Measurements from ENCODE around the gene CDRT15. TPM values are rescaled to one million over a fixed set of nuclear protein-coding genes. Genes with fewer than 3 reads are reported as not detected.
A peak's percentile ranks its signal among the peaks of the same experiment; 100 is the strongest.

CDRT15 gene
- total RNA-seq, 3 donors from 2014 or later, result not detected

GRCh38 chr17:14206891-14207290 lies 29.8 kb downstream of the CDRT15 start:
- intact Hi-C loops (cut with DNase I; ENCODE audit: low total_unique reads), result no loop called here
- H3K27ac ChIP-seq, result no peak overlapping the region
- TF ChIP-seq CTCF (IDR thresholded peaks at IDR 0.05), result no peak
- TF ChIP-seq POLR2AphosphoS5 (IDR thresholded peaks at IDR 0.05), result no peak
- TF ChIP-seq POLR2A (IDR thresholded peaks at IDR 0.05), result no peak
- H3K4me1 ChIP-seq, result peaks cover 0 to 4% of the 10 kb centered on the region in 2 donors
- H3K36me3 ChIP-seq, result no peaks in the 10 kb centered on the region
- H3K27me3 ChIP-seq, result no peaks in the 10 kb centered on the region
- H3K4me3 ChIP-seq, result no peak overlapping the region
- no peaks in the 10 kb centered on the region for H3K9me3 ChIP-seq
- DNase-seq (ENCODE audit: low spot score in 2 of 2), result no peak

- Histone ChIP-seq H3K4me1 (peaks cover 0 to 4% of the 10 kb centered on the region in 2 donors), H3K9me3 (no peaks in the 10 kb centered on the region), H3K36me3 (no peaks in the 10 kb centered on the region), H3K27me3 (no peaks in the 10 kb centered on the region), H3K27ac (peak overlapping the region in 1 of 2 donors; percentile 50), H3K4me3 (no peak overlapping the region)
- peak; percentile 90 to 96 for DNase-seq (ENCODE audit: low spot score in 2 of 2)
- no peak for TF ChIP-seq CTCF (IDR thresholded peaks at IDR 0.05)
- peak in 2 of 3 donors; percentile 39 to 46 for TF ChIP-seq POLR2AphosphoS5 (IDR thresholded peaks at IDR 0.05)
- no peak for TF ChIP-seq POLR2A (IDR thresholded peaks at IDR 0.05)
- intact Hi-C loops (cut with DNase I; ENCODE audit: low total_unique reads), result no loop called here
Measured at GRCh38 chr17:14205992-14206461, 30.6 kb downstream of the CDRT15 start.

GRCh38 chr17:14205380-14205779 lies 31.3 kb downstream of the CDRT15 start:
- intact Hi-C loops (cut with DNase I; ENCODE audit: low total_unique reads), result no loop called here
- TF ChIP-seq POLR2AphosphoS5 (IDR thresholded peaks at IDR 0.05), result no peak
- no peak for TF ChIP-seq POLR2A (IDR thresholded peaks at IDR 0.05)
- TF ChIP-seq CTCF (IDR thresholded peaks at IDR 0.05), result no peak
- H3K9me3 ChIP-seq, result no peaks in the 10 kb centered on the region
- no peak overlapping the region for H3K4me3 ChIP-seq
- H3K27ac ChIP-seq, result peak overlapping the region in 1 of 2 donors; percentile 50
- H3K27me3 ChIP-seq, result no peaks in the 10 kb centered on the region
- peaks cover 0 to 4% of the 10 kb centered on the region in 2 donors for H3K4me1 ChIP-seq
- no peaks in the 10 kb centered on the region for H3K36me3 ChIP-seq
- no peak for DNase-seq (ENCODE audit: low spot score in 2 of 2)

- no peak for DNase-seq (ENCODE audit: low spot score in 2 of 2)
- intact Hi-C loops (cut with DNase I; ENCODE audit: low total_unique reads), result no loop called here
- no peaks in the 10 kb centered on the region for H3K36me3 ChIP-seq
Measured at GRCh38 chr17:14204546-14204945, 32.1 kb downstream of the CDRT15 start.

GRCh38 chr17:14204084-14204483 lies 32.6 kb downstream of the CDRT15 start:
- TF ChIP-seq POLR2A (IDR thresholded peaks at IDR 0.05) (no peak), POLR2AphosphoS5 (IDR thresholded peaks at IDR 0.05) (no peak), CTCF (IDR thresholded peaks at IDR 0.05) (no peak)
- Histone ChIP-seq H3K27me3 (no peaks in the 10 kb centered on the region), H3K9me3 (no peaks in the 10 kb centered on the region), H3K4me3 (no peak overlapping the region), H3K4me1 (peaks cover 0 to 4% of the 10 kb centered on the region in 2 donors), H3K27ac (no peak overlapping the region), H3K36me3 (no peaks in the 10 kb centered on the region)
- intact Hi-C loops (cut with DNase I; ENCODE audit: low total_unique reads), result no loop called here
- no peak for DNase-seq (ENCODE audit: low spot score in 2 of 2)

More at GRCh38 chr17:14204546-14204945, 32.1 kb downstream of the CDRT15 start:
- no peak overlapping the region for H3K27ac ChIP-seq
- H3K4me3 ChIP-seq, result no peak overlapping the region
- peaks cover 0 to 4% of the 10 kb centered on the region in 2 donors for H3K4me1 ChIP-seq
- no peaks in the 10 kb centered on the region for H3K27me3 ChIP-seq
- TF ChIP-seq CTCF (IDR thresholded peaks at IDR 0.05) (no peak), POLR2A (IDR thresholded peaks at IDR 0.05) (no peak), POLR2AphosphoS5 (IDR thresholded peaks at IDR 0.05) (no peak)
- no peaks in the 10 kb centered on the region for H3K9me3 ChIP-seq

All from breast epithelium (tissue), 4 donors.